ENCODE results near the gene AOAH. TPM values are rescaled to one million over a fixed set of nuclear protein-coding genes. Genes with fewer than 3 reads are reported as not detected.

AOAH gene
- total RNA-seq, 5 donors from 2014 or later (not counting 1 experiment from before 2014, with no cell fraction given), result 13.0 to 78.5 (median 27.5) TPM

DNA sequence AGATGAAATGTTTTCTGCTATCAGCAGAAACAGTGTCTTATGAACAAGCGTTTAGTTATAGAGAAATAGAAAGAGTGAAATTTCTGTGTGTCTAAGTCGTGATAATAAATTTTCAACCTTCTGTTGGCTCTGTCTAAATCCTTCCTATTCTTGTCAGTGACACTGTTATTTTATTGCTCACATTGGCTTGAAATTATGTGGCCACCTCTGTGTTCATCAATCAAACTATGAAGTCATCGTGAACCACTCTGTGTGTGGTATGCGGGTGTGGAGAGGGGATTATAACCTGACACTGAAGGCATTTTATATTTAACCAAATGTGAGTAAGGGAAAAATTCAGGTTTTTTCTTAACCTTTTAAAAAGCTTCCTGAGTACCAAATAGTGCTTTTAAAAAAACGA, 12.3 kb downstream of the AOAH start:
- no peak overlapping the region for H3K27ac ChIP-seq (ENCODE audit: low read length)
- H3K36me3 ChIP-seq (ENCODE audit: control insufficient read depth in 2 of 2, extremely low read depth in 1 of 2, insufficient read depth in 1 of 2, low read length in 1 of 2), result peaks cover 3 to 9% of the 10 kb centered on the region in 2 donors
- ATAC-seq (replicated peaks in 1 of 4) (peak in 1 of 4 experiments; percentile 35), DNase-seq (no peak)
- Mint-ChIP-seq H3K27ac (peak overlapping the region in 1 of 2 donors; percentile 67), H3K36me3 (peaks cover 45% of the 10 kb centered on the region), H3K4me1 (peaks cover 31 to 37% (median 33%) of the 10 kb centered on the region in 3 donors), H3K9me3 (peaks cover 0 to 4% (median 1%) of the 10 kb centered on the region in 3 donors), H3K27me3 (no peaks in the 10 kb centered on the region), H3K4me3 (peak overlapping the region in 1 of 3 donors; percentile 30)
- H3K27me3 ChIP-seq (replicated peaks in 1 of 2; ENCODE audit: control insufficient read depth in 2 of 2, extremely low read depth in 1 of 2, insufficient read depth in 2 of 2, low read length in 1 of 2), result no peaks in the 10 kb centered on the region
- CTCF ChIA-PET, result interaction anchor here in 1 of 2 donors (0.6 kb wide), 1 partner anchor 12 kb away, joined by 3 read pairs; no protein-coding TSS in a partner anchor
- no peaks in the 10 kb centered on the region for H3K9me3 ChIP-seq
- WGBS (ENCODE audit: insufficient coverage), result no CpG with 5 or more reads among the region's 5 CpGs
- no peak overlapping the region for H3K4me3 ChIP-seq (ENCODE audit: control insufficient read depth in 1 of 2, extremely low read depth in 1 of 2, low read length in 1 of 2)
- POLR2A ChIA-PET, result no interaction called here
- H3K4me1 ChIP-seq (ENCODE audit: control insufficient read depth in 1 of 2, extremely low read depth in 1 of 2, insufficient read depth in 2 of 2, low read length in 2 of 2), result peaks cover 2 to 10% of the 10 kb centered on the region in 2 experiments

GRCh38 chr7:36711256-36711655, 13.0 kb downstream of the AOAH start:
- ATAC-seq (replicated peaks in 1 of 4) (no peak), DNase-seq (no peak)
- Mint-ChIP-seq H3K27me3 (no peaks in the 10 kb centered on the region), H3K36me3 (peaks cover 44% of the 10 kb centered on the region), H3K9me3 (peaks cover 0 to 10% (median 0%) of the 10 kb centered on the region in 3 donors), H3K4me1 (peaks cover 30 to 38% (median 33%) of the 10 kb centered on the region in 3 donors), H3K27ac (no peak overlapping the region), H3K4me3 (peak overlapping the region in 1 of 3 donors; percentile 30)
- no peak overlapping the region for H3K4me3 ChIP-seq (ENCODE audit: control insufficient read depth in 1 of 2, extremely low read depth in 1 of 2, low read length in 1 of 2)
- H3K4me1 ChIP-seq (ENCODE audit: control insufficient read depth in 1 of 2, extremely low read depth in 1 of 2, insufficient read depth in 2 of 2, low read length in 2 of 2), result peaks cover 2 to 8% of the 10 kb centered on the region in 2 experiments
- H3K27me3 ChIP-seq (replicated peaks in 1 of 2; ENCODE audit: control insufficient read depth in 2 of 2, extremely low read depth in 1 of 2, insufficient read depth in 2 of 2, low read length in 1 of 2), result no peaks in the 10 kb centered on the region
- H3K27ac ChIP-seq (ENCODE audit: low read length), result no peak overlapping the region
- ChIA-PET POLR2A (interaction anchor here in 1 of 2 donors (0.5 kb wide), 1 partner anchor 18 kb away, joined by 6 read pairs; no protein-coding TSS in a partner anchor), CTCF (no interaction called here)
- WGBS (ENCODE audit: insufficient coverage), result no CpG with 5 or more reads among the region's 1 CpG
- H3K9me3 ChIP-seq, result peaks cover 4% of the 10 kb centered on the region
- H3K36me3 ChIP-seq (ENCODE audit: control insufficient read depth in 2 of 2, extremely low read depth in 1 of 2, insufficient read depth in 1 of 2, low read length in 1 of 2), result peaks cover 3 to 13% of the 10 kb centered on the region in 2 donors

GRCh38 chr7:36710186-36710791, 14.0 kb downstream of the AOAH start:
- DNase-seq (no peak), ATAC-seq (replicated peaks in 1 of 4) (no peak)
- H3K4me3 ChIP-seq (ENCODE audit: control insufficient read depth in 1 of 2, extremely low read depth in 1 of 2, low read length in 1 of 2), result no peak overlapping the region
- H3K36me3 ChIP-seq (ENCODE audit: control insufficient read depth in 2 of 2, extremely low read depth in 1 of 2, insufficient read depth in 1 of 2, low read length in 1 of 2), result peaks cover 3 to 13% of the 10 kb centered on the region in 2 donors
- Mint-ChIP-seq H3K27ac (no peak overlapping the region), H3K4me3 (no peak overlapping the region), H3K9me3 (peaks cover 0 to 16% (median 0%) of the 10 kb centered on the region in 3 donors), H3K36me3 (peaks cover 51% of the 10 kb centered on the region), H3K4me1 (peaks cover 30 to 40% (median 33%) of the 10 kb centered on the region in 3 donors), H3K27me3 (no peaks in the 10 kb centered on the region)
- H3K27me3 ChIP-seq (replicated peaks in 1 of 2; ENCODE audit: control insufficient read depth in 2 of 2, extremely low read depth in 1 of 2, insufficient read depth in 2 of 2, low read length in 1 of 2), result no peaks in the 10 kb centered on the region
- H3K4me1 ChIP-seq (ENCODE audit: control insufficient read depth in 1 of 2, extremely low read depth in 1 of 2, insufficient read depth in 2 of 2, low read length in 2 of 2), result peaks cover 2 to 8% of the 10 kb centered on the region in 2 experiments
- peaks cover 4% of the 10 kb centered on the region for H3K9me3 ChIP-seq
- POLR2A ChIA-PET, result interaction anchor here in 1 of 2 donors (0.7 kb wide), 1 partner anchor 17 kb away, joined by 3 read pairs; no protein-coding TSS in a partner anchor
- 89% methylated on average over 2 of the region's 3 CpGs for WGBS (ENCODE audit: insufficient coverage)
- CTCF ChIA-PET, result interaction anchor here in 1 of 2 donors (1.0 kb wide), 1 partner anchor 72 kb away, joined by 3 read pairs; no protein-coding TSS in a partner anchor
- H3K27ac ChIP-seq (ENCODE audit: low read length), result no peak overlapping the region

DNA sequence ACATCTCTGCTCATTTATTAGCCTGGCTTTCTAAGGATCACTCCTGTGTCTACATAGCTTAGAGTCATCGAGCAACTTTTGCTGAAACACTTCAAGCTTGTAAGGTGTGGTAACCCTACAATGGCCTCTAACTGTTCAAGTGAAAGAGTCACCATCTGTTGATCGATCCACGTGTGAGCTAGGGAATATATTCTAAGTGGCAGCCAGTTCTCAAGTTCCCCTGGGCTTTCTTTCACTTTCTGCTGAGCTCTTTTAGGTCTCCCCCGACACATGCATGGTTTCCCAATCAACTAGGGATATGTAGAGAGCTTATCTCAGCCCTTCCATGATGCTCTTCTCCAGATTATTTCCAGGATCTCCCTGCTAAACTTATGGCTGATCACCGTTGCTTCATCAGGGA, 15.5 kb downstream of the AOAH start:
- WGBS (ENCODE audit: insufficient coverage), result 71% methylated on average over 4 of the region's 5 CpGs
- no peak overlapping the region for H3K4me3 Mint-ChIP-seq
- Histone ChIP-seq H3K9me3 (peaks cover 4% of the 10 kb centered on the region), H3K27ac (ENCODE audit: low read length) (no peak overlapping the region), H3K36me3 (ENCODE audit: control insufficient read depth in 2 of 2, extremely low read depth in 1 of 2, insufficient read depth in 1 of 2, low read length in 1 of 2) (peaks cover 3 to 13% of the 10 kb centered on the region in 2 donors), H3K4me3 (ENCODE audit: control insufficient read depth in 1 of 2, extremely low read depth in 1 of 2, low read length in 1 of 2) (no peak overlapping the region), H3K27me3 (replicated peaks in 1 of 2; ENCODE audit: control insufficient read depth in 2 of 2, extremely low read depth in 1 of 2, insufficient read depth in 2 of 2, low read length in 1 of 2) (no peaks in the 10 kb centered on the region), H3K4me1 (ENCODE audit: control insufficient read depth in 1 of 2, extremely low read depth in 1 of 2, insufficient read depth in 2 of 2, low read length in 2 of 2) (peaks cover 2 to 8% of the 10 kb centered on the region in 2 experiments)
- CTCF ChIA-PET, result interaction anchor here in 1 of 2 donors (0.5 kb wide), 1 partner anchor 473 kb away, joined by 3 read pairs; no protein-coding TSS in a partner anchor
- H3K27ac Mint-ChIP-seq, result no peak overlapping the region
- DNase-seq (no peak), ATAC-seq (replicated peaks in 1 of 4) (no peak)
- POLR2A ChIA-PET, result interaction anchor here in 1 of 2 donors (0.5 kb wide), 1 partner anchor 16 kb away, joined by 4 read pairs; no protein-coding TSS in a partner anchor
- H3K36me3 Mint-ChIP-seq, result peaks cover 61% of the 10 kb centered on the region
- peaks cover 0 to 16% (median 0%) of the 10 kb centered on the region in 3 donors for H3K9me3 Mint-ChIP-seq
- H3K27me3 Mint-ChIP-seq, result no peaks in the 10 kb centered on the region
- H3K4me1 Mint-ChIP-seq, result peaks cover 34 to 44% (median 35%) of the 10 kb centered on the region in 3 donors

GRCh38 chr7:36707898-36708297, 16.4 kb downstream of the AOAH start:
- Mint-ChIP-seq H3K27me3 (no peaks in the 10 kb centered on the region), H3K4me3 (no peak overlapping the region), H3K27ac (no peak overlapping the region), H3K9me3 (peaks cover 0 to 16% (median 0%) of the 10 kb centered on the region in 3 donors), H3K36me3 (peaks cover 56% of the 10 kb centered on the region), H3K4me1 (peaks cover 30 to 40% (median 31%) of the 10 kb centered on the region in 3 donors)
- Histone ChIP-seq H3K4me1 (ENCODE audit: control insufficient read depth in 1 of 2, extremely low read depth in 1 of 2, insufficient read depth in 2 of 2, low read length in 2 of 2) (peaks cover 2 to 8% of the 10 kb centered on the region in 2 experiments), H3K27ac (ENCODE audit: low read length) (no peak overlapping the region), H3K9me3 (peaks cover 4% of the 10 kb centered on the region), H3K27me3 (replicated peaks in 1 of 2; ENCODE audit: control insufficient read depth in 2 of 2, extremely low read depth in 1 of 2, insufficient read depth in 2 of 2, low read length in 1 of 2) (no peaks in the 10 kb centered on the region), H3K36me3 (ENCODE audit: control insufficient read depth in 2 of 2, extremely low read depth in 1 of 2, insufficient read depth in 1 of 2, low read length in 1 of 2) (peaks cover 3 to 13% of the 10 kb centered on the region in 2 donors), H3K4me3 (ENCODE audit: control insufficient read depth in 1 of 2, extremely low read depth in 1 of 2, low read length in 1 of 2) (no peak overlapping the region)
- ChIA-PET POLR2A (interaction anchor here in 1 of 2 donors (0.6 kb wide), 1 partner anchor 173 kb away, joined by 3 read pairs; no protein-coding TSS in a partner anchor), CTCF (interaction anchor here in 1 of 2 donors (0.5 kb wide), 1 partner anchor 12 kb away, joined by 3 read pairs; no protein-coding TSS in a partner anchor)
- DNase-seq (no peak), ATAC-seq (replicated peaks in 1 of 4) (no peak)
- no CpG with 5 or more reads among the region's 4 CpGs for WGBS (ENCODE audit: insufficient coverage)

- no peak overlapping the region for H3K27ac Mint-ChIP-seq
- peaks cover 32 to 38% (median 34%) of the 10 kb centered on the region in 3 donors for H3K4me1 Mint-ChIP-seq
- peaks cover 52% of the 10 kb centered on the region for H3K36me3 Mint-ChIP-seq
- peaks cover 4% of the 10 kb centered on the region for H3K9me3 ChIP-seq
- no peaks in the 10 kb centered on the region for H3K27me3 Mint-ChIP-seq
- POLR2A ChIA-PET, result no interaction called here
- no peak overlapping the region for H3K27ac ChIP-seq (ENCODE audit: low read length)
- H3K27me3 ChIP-seq (replicated peaks in 1 of 2; ENCODE audit: control insufficient read depth in 2 of 2, extremely low read depth in 1 of 2, insufficient read depth in 2 of 2, low read length in 1 of 2), result no peaks in the 10 kb centered on the region
- H3K9me3 Mint-ChIP-seq, result peaks cover 0 to 16% (median 0%) of the 10 kb centered on the region in 3 donors
- peaks cover 2 to 8% of the 10 kb centered on the region in 2 experiments for H3K4me1 ChIP-seq (ENCODE audit: control insufficient read depth in 1 of 2, extremely low read depth in 1 of 2, insufficient read depth in 2 of 2, low read length in 2 of 2)
- 83% methylated on average over 2 of the region's 3 CpGs for WGBS (ENCODE audit: insufficient coverage)
- DNase-seq (no peak), ATAC-seq (replicated peaks in 1 of 4) (no peak)
- H3K4me3 ChIP-seq (ENCODE audit: control insufficient read depth in 1 of 2, extremely low read depth in 1 of 2, low read length in 1 of 2), result no peak overlapping the region
- CTCF ChIA-PET, result no interaction called here
- peaks cover 3 to 13% of the 10 kb centered on the region in 2 donors for H3K36me3 ChIP-seq (ENCODE audit: control insufficient read depth in 2 of 2, extremely low read depth in 1 of 2, insufficient read depth in 1 of 2, low read length in 1 of 2)
- H3K4me3 Mint-ChIP-seq, result no peak overlapping the region
Measured at GRCh38 chr7:36707465-36707864, 16.8 kb downstream of the AOAH start.
